K562 (cell line): ENCODE results near the gene MYPN. TPM values are rescaled to one million over a fixed set of nuclear protein-coding genes. Genes with fewer than 3 reads are reported as not detected.

Experiments
- ATAC-seq: fragments of 200-7000 bp; cut with Tn5 transposase; 3 replicates; pipeline ENCODE4 v1.9.1; 2020; ENCODE audit warnings: moderate library complexity
- BruUV-seq: library from RNA; stranded (reverse); fragments of 400-500 nt; replicated peaks from 2 replicates; lab custom pipeline; 2021; lab: Mats Ljungman, UMichigan
- CTCF ChIA-PET: fragments of 300-600 bp; formaldehyde crosslinking; extraction: SDS; loops from one replicate; lab custom pipeline; 2021; ENCODE audit warnings: low intra/inter-chr PET ratio; lab: Yijun Ruan, JAX
- POLR2A ChIA-PET: fragments of 300-600, 350-650 bp; sonication (Branson Sonifier 250); formaldehyde crosslinking; extraction: SDS; loops from one replicate; lab custom pipeline; 2021; ENCODE audit warnings: antibody characterized with exemption, inconsistent platforms; lab: Yijun Ruan, JAX
- DNase-seq, 4 experiments: peaks; one replicate each; pipeline versions ENCODE4 v3.0.0 to v3.0.0-alpha.2; 2011 to 2018; ENCODE audit warnings: low spot score in 3 of 4, mixed read lengths in 3 of 4; ENCODE audit errors: extremely low read depth in 1 of 4
- FAIRE-seq: peaks from 2 replicates; lab custom pipeline; 2011; peaks lifted over from hg19 to GRCh38; lab: Jason Lieb, UNC
- H2AFZ ChIP-seq: 2 replicates; pipeline ENCODE4 v1.6.0; 2011; ENCODE audit warnings: low read depth, low read length, control low read depth, inconsistent platforms
- H3K27ac ChIP-seq: fragments of 200-600 bp; 3 replicates; pipeline ENCODE4 v1.8.0; 2011; ENCODE audit warnings: low read depth, mild to moderate bottlenecking, control low read depth, inconsistent platforms, low read length, moderate library complexity, mixed read lengths; ENCODE audit errors: extremely low read depth
- H3K27me3 ChIP-seq, 2 experiments: fragments of 300-600 bp in 1 of 2; 2 replicates in 1 of 2; 3 replicates in 1 of 2; pipeline versions ENCODE4 v1.6.0 to v1.8.0; 2011; ENCODE audit warnings: inconsistent platforms in 2 of 2, low read length in 2 of 2, mild to moderate bottlenecking in 1 of 2, mixed read lengths in 1 of 2, moderate library complexity in 1 of 2; ENCODE audit not compliant: control insufficient read depth in 2 of 2, insufficient read depth in 2 of 2
- H3K36me3 ChIP-seq: fragments of 300-600 bp; 3 replicates; pipeline ENCODE4 v1.8.0; 2011; ENCODE audit warnings: mild to moderate bottlenecking, low read length, inconsistent platforms; ENCODE audit not compliant: control insufficient read depth, insufficient read depth
- H3K4me1 ChIP-seq, 2 experiments: fragments of 200-600 bp in 1 of 2; replicated peaks in 1 of 2; 2 replicates in 1 of 2; 3 replicates in 1 of 2; pipeline versions ENCODE4 v1.5.1 to v1.8.0; 2011; ENCODE audit warnings: inconsistent platforms in 2 of 2, low read length in 2 of 2, mild to moderate bottlenecking in 1 of 2, mixed read lengths in 1 of 2, moderate library complexity in 1 of 2; ENCODE audit not compliant: control insufficient read depth in 2 of 2, insufficient read depth in 2 of 2
- H3K4me2 ChIP-seq: 2 replicates; pipeline ENCODE4 v1.6.1; 2011; ENCODE audit warnings: low read length, control low read depth, inconsistent platforms, mixed read lengths; ENCODE audit not compliant: insufficient read depth
- H3K4me3 ChIP-seq: fragments of 200-600 bp; sonication (generic), shearing (Covaris generic); 2 replicates; pipeline ENCODE4 v1.5.1; 2016; ENCODE audit warnings: control low read depth, inconsistent platforms
- H3K79me2 ChIP-seq: fragments of 200-600 bp; 3 replicates; pipeline ENCODE4 v1.8.0; 2011; ENCODE audit warnings: low read length, inconsistent platforms; ENCODE audit not compliant: control insufficient read depth, insufficient read depth
- H3K9ac ChIP-seq, 2 experiments: 2 replicates each; pipeline versions ENCODE4 v1.6.0 to v1.6.1; 2011; ENCODE audit warnings: low read depth in 2 of 2, low read length in 2 of 2, control low read depth in 1 of 2, inconsistent platforms in 1 of 2, mild to moderate bottlenecking in 1 of 2, mixed read lengths in 1 of 2; ENCODE audit not compliant: insufficient read depth in 1 of 2
- H3K9me1 ChIP-seq: one replicate; pipeline ENCODE4 v1.6.0; 2011; ENCODE audit warnings: inconsistent platforms, mild to moderate bottlenecking, low read length, moderate library complexity; ENCODE audit not compliant: control insufficient read depth, insufficient read depth
- H3K9me3 ChIP-seq: replicated peaks from 2 replicates; pipeline ENCODE4 v1.5.1; 2011; ENCODE audit warnings: low read depth, low read length, inconsistent platforms; ENCODE audit not compliant: control insufficient read depth, insufficient read depth
- H4K20me1 ChIP-seq: replicated peaks from 2 replicates; pipeline ENCODE4 v1.6.1; 2011; ENCODE audit warnings: low read length, inconsistent platforms, mixed read lengths; ENCODE audit not compliant: control insufficient read depth, insufficient read depth
- CTCFL ChIP-seq: IDR thresholded peaks from 2 replicates; pipeline ENCODE4 v1.6.1; 2011; ENCODE audit warnings: borderline replicate concordance, low read depth, mild to moderate bottlenecking, moderate library complexity, low read length; ENCODE audit not compliant: insufficient read depth, poor library complexity, severe bottlenecking
- ETV6 ChIP-seq, 3 experiments: fragments of 150-350 bp in 1 of 3; sonication (generic) in 1 of 3; formaldehyde crosslinking in 1 of 3; IDR thresholded peaks; 2 replicates each; pipeline versions ENCODE4 v1.6.1 to v1.8.0; 2014 to 2022; ENCODE audit warnings: borderline replicate concordance in 2 of 3, low read depth in 2 of 3, antibody characterized with exemption in 1 of 3, low read length in 1 of 3, mild to moderate bottlenecking in 1 of 3, missing genetic modification reagents in 1 of 3
- FIP1L1 ChIP-seq: fragments of 200-400 bp; formaldehyde crosslinking; IDR thresholded peaks from 2 replicates; pipeline ENCODE4 v1.6.1; 2018; ENCODE audit warnings: mild to moderate bottlenecking, low read depth, low read length; ENCODE audit not compliant: poor library complexity, severe bottlenecking
- HLTF ChIP-seq: fragments of 450-650 bp; IDR thresholded peaks from 2 replicates; pipeline ENCODE4 v1.6.1; 2016
- JUN ChIP-seq, 2 experiments: sonication (generic) in 1 of 2; formaldehyde crosslinking in 1 of 2; IDR thresholded peaks; 2 replicates each; pipeline versions ENCODE4 v1.6.1 to v1.8.0; 2012 to 2022; ENCODE audit warnings: borderline replicate concordance in 2 of 2, mild to moderate bottlenecking in 2 of 2, improper control_type of control experiment in 1 of 2, low read depth in 1 of 2, low read length in 1 of 2, missing genetic modification reagents in 1 of 2
- MAX ChIP-seq: sonication (generic); formaldehyde crosslinking; IDR thresholded peaks from 2 replicates; pipeline ENCODE4 v1.9.0; 2022; ENCODE audit warnings: mild to moderate bottlenecking, missing genetic modification reagents
- NR2F6 ChIP-seq: fragments of 450-650 bp; formaldehyde crosslinking; IDR thresholded peaks from 2 replicates; pipeline ENCODE4 v1.4.0; 2020; ENCODE audit warnings: mild to moderate bottlenecking
- TOE1 ChIP-seq, 2 experiments: fragments of 450-650 bp in 1 of 2; sonication (generic) in 1 of 2; formaldehyde crosslinking in 1 of 2; IDR thresholded peaks; 2 replicates each; pipeline versions ENCODE4 v1.7.1 to v1.8.0; 2016 to 2022; ENCODE audit warnings: borderline replicate concordance in 2 of 2, mild to moderate bottlenecking in 2 of 2, antibody characterized with exemption in 1 of 2, inconsistent platforms in 1 of 2, low read depth in 1 of 2, missing genetic modification reagents in 1 of 2, moderate library complexity in 1 of 2
- ZNF124 ChIP-seq: sonication (generic); formaldehyde crosslinking; IDR thresholded peaks from 2 replicates; pipeline ENCODE4 v1.8.1; 2022; ENCODE audit warnings: missing genetic modification reagents
- ZNF217 ChIP-seq: sonication (generic); formaldehyde crosslinking; IDR thresholded peaks from 2 replicates; pipeline ENCODE4 v1.8.0; 2022; ENCODE audit warnings: mild to moderate bottlenecking, missing genetic modification reagents
- WGBS: fragments of 100-300 bp; shearing (Covaris generic); methylation state at CpG from one replicate; pipeline ENCODE4 v1.1.6; 2016; ENCODE audit warnings: low coverage, mixed read lengths; ENCODE audit not compliant: insufficient coverage; ENCODE audit errors: missing lambda C conversion rate; 5-methylcytosine and 5-hydroxymethylcytosine counted together
- in situ Hi-C: fragments of 300-500 bp; cut with MboI; formaldehyde crosslinking; loops from 4 replicates; pipeline ENCODE4 v1.15.0; 2018; ENCODE audit warnings: inconsistent platforms, mixed read lengths
- intact Hi-C: fragments of 100-400 bp; cut with micrococcal nuclease; formaldehyde crosslinking; loops from 2 replicates; pipeline ENCODE4 v1.14.2; 2022
- polyA plus RNA-seq, 8 experiments: library from polyadenylated mRNA; depleted of rRNA in 4 of 8; stranded (reverse) in 5 of 8; unstranded in 3 of 8; fragments of >200 nt; fragmentation: Nextera tagmentation in 2 of 8; fragmentation: Illumina TruSeq in 1 of 8; extraction: Ambion mirVana in 2 of 8; extraction: Trizol in 1 of 8; gene quantifications; 2 replicates each; pipeline versions ENCODE4 v1.2.1 to v1.2.3, GENCODE V29; 2011 to 2014; ENCODE audit warnings: inconsistent platforms in 1 of 8, missing spikeins in 1 of 8
- total RNA-seq, 7 experiments: library from RNA; depleted of rRNA in 6 of 7; stranded (reverse); fragments of >200 nt in 6 of 7; fragmentation: Illumina TruSeq in 2 of 7; extraction: Trizol in 2 of 7; gene quantifications; 2 replicates each; pipeline versions ENCODE4 v1.2.1 to v1.2.3, GENCODE V29; 2011 to 2021; ENCODE audit warnings: low replicate concordance in 1 of 7
- TF ChIP-seq, protein P1 (sequence below), 3 experiments: IDR thresholded peaks in 2 of 3; conservative IDR thresholded peaks in 1 of 3; 2 replicates each; pipeline ENCODE4 v1.5.1; 2011 to 2012; ENCODE audit warnings: low read length in 3 of 3, mild to moderate bottlenecking in 3 of 3, control low read depth in 2 of 3, improper control_type of control experiment in 1 of 3, inconsistent platforms in 1 of 3, low read depth in 1 of 3, mixed read lengths in 1 of 3, moderate library complexity in 1 of 3; ENCODE audit not compliant: insufficient read depth in 2 of 3
- TF ChIP-seq, protein P2 (sequence below), 2 experiments: fragments of 450-650 bp; IDR thresholded peaks; 2 replicates each; pipeline ENCODE4 v1.6.1; 2018; ENCODE audit warnings: mild to moderate bottlenecking in 2 of 2, low read depth in 1 of 2; ENCODE audit not compliant: partially characterized antibody in 2 of 2

MYPN gene
- total and polyA plus RNA-seq, 9 of the 15 experiments (the other 6 are each of a cell fraction or from before 2014, with no cell fraction given), result not detected

- Histone ChIP-seq H3K4me3 (no peak overlapping the region), H3K27ac (no peak overlapping the region), H4K20me1 (no peaks in the 10 kb centered on the region), H3K4me2 (no peak overlapping the region), H3K27me3 (peaks cover 0 to 9% of the 10 kb centered on the region in 2 experiments; a peak in 3 of 5 replicates), H3K9me1 (no peaks in the 10 kb centered on the region), H3K9ac (no peak overlapping the region), H3K9me3 (no peaks in the 10 kb centered on the region), H3K79me2 (no peaks in the 10 kb centered on the region), H2AFZ (no peak overlapping the region), H3K4me1 (no peaks in the 10 kb centered on the region), H3K36me3 (no peaks in the 10 kb centered on the region)
- in situ Hi-C loops (no loop called here), intact Hi-C loops (no loop called here)
- TF ChIP-seq FIP1L1, result no peak
- TF ChIP-seq ETV6 (IDR thresholded peaks at IDR 0.05; ENCODE audit: borderline replicate concordance in 1 of 2, low read depth in 2 of 2, low read length in 1 of 2), result no peak
- TF ChIP-seq ETV6 (CRISPR knock-in tag; IDR thresholded peaks at IDR 0.05; ENCODE audit: borderline replicate concordance), result no peak
- TF ChIP-seq CTCFL, result no peak
- TF ChIP-seq NR2F6 (CRISPR knock-in tag), result no peak
- TF ChIP-seq ZNF217 (CRISPR knock-in tag), result no peak
- TF ChIP-seq, protein P1, sequence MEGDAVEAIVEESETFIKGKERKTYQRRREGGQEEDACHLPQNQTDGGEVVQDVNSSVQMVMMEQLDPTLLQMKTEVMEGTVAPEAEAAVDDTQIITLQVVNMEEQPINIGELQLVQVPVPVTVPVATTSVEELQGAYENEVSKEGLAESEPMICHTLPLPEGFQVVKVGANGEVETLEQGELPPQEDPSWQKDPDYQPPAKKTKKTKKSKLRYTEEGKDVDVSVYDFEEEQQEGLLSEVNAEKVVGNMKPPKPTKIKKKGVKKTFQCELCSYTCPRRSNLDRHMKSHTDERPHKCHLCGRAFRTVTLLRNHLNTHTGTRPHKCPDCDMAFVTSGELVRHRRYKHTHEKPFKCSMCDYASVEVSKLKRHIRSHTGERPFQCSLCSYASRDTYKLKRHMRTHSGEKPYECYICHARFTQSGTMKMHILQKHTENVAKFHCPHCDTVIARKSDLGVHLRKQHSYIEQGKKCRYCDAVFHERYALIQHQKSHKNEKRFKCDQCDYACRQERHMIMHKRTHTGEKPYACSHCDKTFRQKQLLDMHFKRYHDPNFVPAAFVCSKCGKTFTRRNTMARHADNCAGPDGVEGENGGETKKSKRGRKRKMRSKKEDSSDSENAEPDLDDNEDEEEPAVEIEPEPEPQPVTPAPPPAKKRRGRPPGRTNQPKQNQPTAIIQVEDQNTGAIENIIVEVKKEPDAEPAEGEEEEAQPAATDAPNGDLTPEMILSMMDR (IDR thresholded peaks at IDR 0.05 in 2 of 3, conservative IDR thresholded peaks at IDR 0.05 in 1 of 3; ENCODE audit: insufficient read depth in 2 of 3, low read depth in 1 of 3, low read length in 3 of 3), result no peak
- no peak for TF ChIP-seq MAX
- TF ChIP-seq TOE1 (IDR thresholded peaks at IDR 0.05; ENCODE audit: borderline replicate concordance), result no peak
- TF ChIP-seq TOE1 (CRISPR knock-in tag; IDR thresholded peaks at IDR 0.05; ENCODE audit: borderline replicate concordance, low read depth), result no peak
- TF ChIP-seq JUN (IDR thresholded peaks at IDR 0.05; ENCODE audit: borderline replicate concordance, low read depth, low read length), result no peak
- TF ChIP-seq JUN (CRISPR knock-in tag; IDR thresholded peaks at IDR 0.05; ENCODE audit: borderline replicate concordance), result no peak
- TF ChIP-seq ZNF124 (CRISPR knock-in tag), result no peak
- TF ChIP-seq, protein P2, sequence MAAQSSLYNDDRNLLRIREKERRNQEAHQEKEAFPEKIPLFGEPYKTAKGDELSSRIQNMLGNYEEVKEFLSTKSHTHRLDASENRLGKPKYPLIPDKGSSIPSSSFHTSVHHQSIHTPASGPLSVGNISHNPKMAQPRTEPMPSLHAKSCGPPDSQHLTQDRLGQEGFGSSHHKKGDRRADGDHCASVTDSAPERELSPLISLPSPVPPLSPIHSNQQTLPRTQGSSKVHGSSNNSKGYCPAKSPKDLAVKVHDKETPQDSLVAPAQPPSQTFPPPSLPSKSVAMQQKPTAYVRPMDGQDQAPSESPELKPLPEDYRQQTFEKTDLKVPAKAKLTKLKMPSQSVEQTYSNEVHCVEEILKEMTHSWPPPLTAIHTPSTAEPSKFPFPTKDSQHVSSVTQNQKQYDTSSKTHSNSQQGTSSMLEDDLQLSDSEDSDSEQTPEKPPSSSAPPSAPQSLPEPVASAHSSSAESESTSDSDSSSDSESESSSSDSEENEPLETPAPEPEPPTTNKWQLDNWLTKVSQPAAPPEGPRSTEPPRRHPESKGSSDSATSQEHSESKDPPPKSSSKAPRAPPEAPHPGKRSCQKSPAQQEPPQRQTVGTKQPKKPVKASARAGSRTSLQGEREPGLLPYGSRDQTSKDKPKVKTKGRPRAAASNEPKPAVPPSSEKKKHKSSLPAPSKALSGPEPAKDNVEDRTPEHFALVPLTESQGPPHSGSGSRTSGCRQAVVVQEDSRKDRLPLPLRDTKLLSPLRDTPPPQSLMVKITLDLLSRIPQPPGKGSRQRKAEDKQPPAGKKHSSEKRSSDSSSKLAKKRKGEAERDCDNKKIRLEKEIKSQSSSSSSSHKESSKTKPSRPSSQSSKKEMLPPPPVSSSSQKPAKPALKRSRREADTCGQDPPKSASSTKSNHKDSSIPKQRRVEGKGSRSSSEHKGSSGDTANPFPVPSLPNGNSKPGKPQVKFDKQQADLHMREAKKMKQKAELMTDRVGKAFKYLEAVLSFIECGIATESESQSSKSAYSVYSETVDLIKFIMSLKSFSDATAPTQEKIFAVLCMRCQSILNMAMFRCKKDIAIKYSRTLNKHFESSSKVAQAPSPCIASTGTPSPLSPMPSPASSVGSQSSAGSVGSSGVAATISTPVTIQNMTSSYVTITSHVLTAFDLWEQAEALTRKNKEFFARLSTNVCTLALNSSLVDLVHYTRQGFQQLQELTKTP (IDR thresholded peaks at IDR 0.05; ENCODE audit: low read depth in 1 of 2, partially characterized antibody in 2 of 2), result no peak
- no peak for TF ChIP-seq HLTF
- WGBS, result 0% methylated on average over 1 of the region's 1 CpG
- CTCF ChIA-PET, result no interaction called here
- ATAC-seq (no peak), FAIRE-seq (peak; percentile 15), DNase-seq (no peak)
- POLR2A ChIA-PET, result no interaction called here
- no TSS peak for BruUV-seq
Observed at GRCh38 chr10:68132391-68132790, 23.1 kb downstream of the MYPN start.
